HG02678 (cell line): ENCODE data around the gene MTUS2.

Experiments
- ATAC-seq: cut with Tn5 transposase; IDR thresholded peaks from one replicate; pipeline ENCODE4 v1.9.1; 2021; ENCODE audit warnings: mild to moderate bottlenecking, moderate library complexity; ENCODE audit not compliant: unreplicated experiment

MTUS2 gene

DNA sequence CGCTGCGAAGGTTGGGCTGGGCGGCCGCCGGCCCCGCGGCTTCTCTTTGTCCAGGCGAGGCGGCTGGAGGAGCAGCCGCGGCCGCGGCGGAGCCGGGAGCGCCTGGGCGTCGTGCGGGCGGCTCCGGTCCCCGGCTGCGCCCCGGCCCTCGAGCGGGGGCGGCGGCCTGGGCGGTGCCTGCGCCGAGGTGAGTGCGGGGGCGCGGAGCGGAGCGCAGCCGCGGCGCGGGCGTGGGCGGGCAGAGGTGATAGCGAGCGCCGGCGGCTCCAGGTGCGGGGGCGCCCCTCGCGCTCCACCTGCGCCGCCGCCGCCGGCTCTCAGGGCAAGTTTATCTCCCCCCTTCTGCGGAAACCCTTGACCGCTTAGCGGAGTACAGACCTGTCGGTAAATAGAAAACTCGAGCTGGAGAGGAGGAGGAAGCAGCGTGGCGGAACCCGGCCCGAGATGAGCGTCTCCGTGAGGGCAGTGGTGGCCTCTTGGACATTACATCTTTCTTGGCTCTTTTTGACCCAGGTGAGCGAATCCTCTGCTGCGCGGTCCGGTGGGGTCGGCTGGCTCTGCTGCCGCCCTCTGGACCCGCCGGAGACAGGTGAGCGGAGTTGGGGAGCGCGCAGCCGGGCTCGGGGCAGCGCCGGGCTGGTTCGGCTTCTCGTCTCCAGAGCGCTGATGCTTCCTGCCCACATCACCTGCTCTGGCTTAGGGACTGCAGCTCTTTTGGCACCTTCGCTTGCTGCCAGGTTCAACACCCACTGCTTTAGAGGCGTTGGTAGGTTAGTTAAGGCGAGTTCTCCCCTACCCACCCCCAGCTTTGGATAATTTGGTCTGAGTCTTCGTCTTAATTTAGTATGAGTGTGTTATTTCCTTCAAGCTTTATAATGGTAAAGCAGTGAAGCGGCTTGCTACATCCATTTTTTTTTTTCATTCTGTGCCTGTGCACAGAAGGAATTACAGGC, at the start of gene MTUS2:
MTUS2 (plus strand) TSS at position 241 of the 953 bp plus-strand sequence.
- ATAC-seq = peak; percentile 54

DNA sequence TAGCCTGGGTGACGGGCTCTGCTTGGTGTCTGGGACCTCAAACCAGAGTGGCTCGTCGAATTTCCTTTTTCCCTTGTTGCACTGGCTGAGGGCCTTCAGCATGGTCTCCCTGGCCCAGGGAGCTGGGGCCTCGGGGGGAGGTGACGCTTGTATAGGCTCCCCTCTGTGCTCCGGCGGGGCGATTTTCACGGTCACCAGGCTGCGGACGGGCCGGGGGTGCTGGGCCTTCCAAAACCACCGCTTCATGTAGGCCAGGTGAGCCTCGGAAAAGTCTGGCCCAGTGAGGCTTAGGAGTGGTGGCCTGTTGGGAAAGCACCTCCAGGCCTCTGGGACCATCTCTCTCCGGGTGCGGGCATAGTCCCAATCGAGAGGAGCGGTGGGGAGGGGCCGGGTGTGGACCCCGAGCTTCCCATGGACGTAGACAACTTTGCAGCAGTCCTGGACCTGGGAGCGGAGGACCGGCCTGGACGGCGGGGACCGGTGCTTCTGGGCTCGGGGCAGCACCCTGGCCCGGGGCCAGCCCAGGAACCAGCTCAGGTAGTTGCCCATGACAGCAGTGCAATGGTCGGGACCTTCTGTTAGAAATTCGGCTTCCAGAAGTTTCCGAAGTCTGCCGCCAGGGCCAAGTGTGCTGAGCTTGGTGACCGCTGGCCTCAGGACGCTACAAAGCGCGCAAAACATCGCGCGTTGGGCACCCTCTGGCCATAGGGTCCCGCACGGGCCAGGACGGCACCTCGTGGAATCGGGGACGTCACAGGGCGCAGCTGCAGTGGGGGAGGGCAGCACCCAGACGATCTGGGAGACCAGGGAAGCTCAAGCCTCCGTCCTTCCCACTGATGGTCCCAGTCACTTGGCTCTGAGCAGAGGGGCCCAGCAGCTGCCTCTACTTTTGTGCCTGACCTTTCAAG, 41.6 kb upstream of the MTUS2 start:
- no peak for ATAC-seq

- ATAC-seq = no peak
Measured at GRCh38 chr13:28792992-28793391, 27.1 kb upstream of the MTUS2 start.

GRCh38 chr13:28794396-28794795, 25.7 kb upstream of the MTUS2 start:
- no peak for ATAC-seq

GRCh38 chr13:28796938-28797257, 23.2 kb upstream of the MTUS2 start:
- no peak for ATAC-seq

- ATAC-seq = no peak
Measured at GRCh38 chr13:28805193-28805819, 14.8 kb upstream of the MTUS2 start.

GRCh38 chr13:28817204-28817603, 2.9 kb upstream of the MTUS2 start:
- no peak for ATAC-seq

- ATAC-seq = no peak
Measured at GRCh38 chr13:28819046-28819730, 951 bp upstream of the MTUS2 start.

GRCh38 chr13:28819735-28820098, 422 bp upstream of the MTUS2 start:
- ATAC-seq = peak; percentile 63

DNA sequence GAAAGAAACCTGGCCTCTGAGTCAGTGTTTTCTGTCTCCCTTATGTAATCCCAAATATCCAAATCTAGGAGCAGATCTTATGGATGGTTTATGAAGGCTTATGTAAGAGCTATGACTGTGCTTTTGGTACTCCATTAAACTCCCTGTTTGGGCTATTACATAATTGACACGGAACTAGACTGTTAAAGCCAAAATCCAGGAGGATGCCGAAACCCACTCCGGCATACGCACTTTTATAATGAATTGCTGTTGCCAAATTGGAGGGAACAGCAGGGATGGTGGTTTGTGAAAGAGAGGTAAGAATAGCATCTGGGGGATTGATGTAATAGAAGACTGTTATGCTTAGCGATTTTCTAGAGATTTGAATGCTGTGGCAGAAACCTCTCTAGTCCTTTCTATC, 2.0 kb downstream of the MTUS2 start:
- ATAC-seq = no peak

DNA sequence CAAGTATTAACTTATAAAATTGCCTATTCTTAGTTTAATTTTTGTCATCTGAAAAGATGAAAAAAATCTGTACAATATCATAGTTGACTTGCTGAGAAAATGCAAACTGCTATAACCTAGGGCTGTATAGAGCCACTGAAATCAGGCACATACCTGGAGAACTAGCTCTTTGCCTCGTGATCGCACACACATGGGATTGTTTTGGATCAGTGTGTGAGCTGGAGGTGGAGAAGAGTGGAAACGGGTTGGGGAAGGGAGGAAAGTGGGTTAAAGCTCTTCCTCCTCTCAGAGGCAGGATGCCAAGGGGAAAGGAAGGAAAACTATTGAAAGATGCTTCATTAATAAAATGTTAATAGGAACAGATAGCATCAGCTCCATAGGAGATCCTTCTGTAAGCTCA, 2.7 kb downstream of the MTUS2 start:
- ATAC-seq = no peak

DNA sequence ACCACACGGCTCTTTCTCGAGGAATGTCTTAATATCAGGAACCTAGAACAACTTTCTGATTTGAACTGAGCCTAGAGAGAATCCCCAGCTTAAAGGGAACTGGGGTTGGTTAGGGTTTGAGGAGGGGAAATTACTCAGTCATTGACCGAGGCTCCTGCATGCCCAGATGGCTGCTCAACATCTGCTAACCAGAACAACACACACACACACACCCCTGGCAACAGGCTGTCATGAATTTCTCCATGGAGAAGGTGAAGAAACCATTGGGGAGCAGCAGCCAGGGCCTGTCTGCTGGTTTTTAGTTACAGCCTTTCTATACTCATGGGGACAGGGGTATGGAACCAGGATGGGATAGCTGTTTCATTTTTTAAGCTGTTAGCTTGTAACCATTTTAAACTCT, 5.2 kb downstream of the MTUS2 start:
- ATAC-seq = no peak

DNA sequence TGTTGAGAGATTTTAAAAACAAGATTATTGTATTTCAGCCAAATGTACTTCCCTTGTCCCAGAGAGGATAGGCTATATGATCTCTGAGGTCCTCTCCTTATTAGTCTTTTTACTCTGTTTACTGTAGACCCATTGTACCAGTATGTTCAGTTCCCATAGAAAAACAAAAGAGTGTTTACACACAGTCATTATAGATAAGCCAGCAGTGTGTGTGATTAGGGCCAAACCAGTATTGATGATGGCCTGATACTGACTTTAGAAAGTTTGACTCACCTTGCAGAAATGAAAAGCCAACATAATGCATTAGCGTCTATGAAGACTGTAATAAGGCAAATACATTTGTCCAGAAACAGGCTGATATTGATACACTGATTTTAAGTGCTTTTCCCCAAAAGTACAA, 6.2 kb downstream of the MTUS2 start:
- no peak for ATAC-seq

DNA sequence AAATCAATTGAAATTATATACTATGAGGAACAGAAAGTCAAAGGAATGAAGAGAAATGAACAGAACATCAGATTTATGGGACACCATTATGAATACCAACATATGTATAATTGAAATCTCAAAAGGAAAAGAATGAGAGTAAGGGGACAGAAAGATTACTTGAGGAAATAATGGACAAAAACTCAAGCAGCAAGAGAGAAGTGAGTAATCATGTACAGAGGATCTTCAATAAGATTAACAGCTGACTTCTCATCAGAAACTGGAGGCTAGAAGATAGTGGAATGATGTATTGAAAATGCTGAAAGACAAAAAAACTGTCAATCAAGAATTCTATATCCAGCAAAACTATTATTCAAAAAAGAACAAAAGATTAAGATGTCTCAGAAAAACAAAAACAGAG, 10.4 kb downstream of the MTUS2 start:
- no peak for ATAC-seq

DNA sequence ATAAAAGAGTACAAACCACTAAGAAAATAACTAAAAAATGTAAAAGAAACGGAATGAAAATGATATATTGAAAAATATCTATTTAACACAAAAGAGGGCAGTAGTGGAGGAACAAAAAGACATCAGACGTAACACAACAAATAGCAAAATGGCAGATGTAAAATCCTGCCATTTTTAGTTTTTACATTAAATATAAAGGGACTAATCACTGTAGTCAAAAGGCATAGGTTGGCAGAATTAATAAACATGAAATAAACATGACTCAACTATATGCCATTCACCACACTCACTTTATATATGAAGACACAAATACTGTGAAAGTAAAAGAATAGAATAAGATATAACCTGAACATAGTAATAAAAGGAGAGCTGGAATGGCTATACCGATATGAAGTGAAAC, 11.0 kb downstream of the MTUS2 start:
- no peak for ATAC-seq

DNA sequence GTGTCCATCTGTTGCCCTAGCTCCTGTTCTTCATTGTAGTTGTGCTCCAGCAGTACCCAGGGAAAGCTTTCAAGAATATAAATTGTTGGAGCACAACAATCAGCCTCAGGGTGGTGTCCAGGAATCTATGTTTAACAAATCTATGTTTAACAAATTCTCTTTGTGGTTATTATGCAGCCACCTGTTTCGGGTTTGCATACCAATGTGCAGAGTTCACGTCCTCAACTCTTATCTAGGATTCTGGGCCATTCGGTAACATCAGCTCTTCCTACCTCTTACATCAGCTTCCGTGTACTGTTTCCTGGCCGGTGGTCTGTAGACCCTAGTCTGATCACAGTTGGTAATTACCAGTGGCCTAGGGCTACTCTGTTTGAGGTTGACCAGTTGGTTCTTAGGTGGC, 17.0 kb downstream of the MTUS2 start:
- ATAC-seq = no peak

DNA sequence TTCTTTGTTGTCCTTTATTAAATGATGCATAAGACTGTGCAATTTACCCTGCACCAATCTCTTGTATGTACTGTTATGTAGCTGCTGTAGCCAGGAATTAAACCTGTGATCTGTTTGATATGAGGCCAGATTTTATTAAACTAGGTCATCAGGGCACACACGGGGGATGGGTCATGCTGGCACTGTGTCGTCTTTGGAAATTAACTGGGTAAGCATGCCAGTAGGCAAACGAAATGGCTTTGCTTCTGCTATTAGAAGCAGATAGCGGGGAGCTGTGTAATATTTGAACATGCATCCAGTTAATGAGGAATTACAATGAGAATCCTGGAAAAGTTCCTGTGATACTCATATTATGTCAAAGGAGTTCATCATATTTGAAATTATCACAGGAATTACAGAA, 23.5 kb downstream of the MTUS2 start:
- no peak for ATAC-seq

GRCh38 chr13:28849441-28849840, 29.3 kb downstream of the MTUS2 start:
- ATAC-seq = no peak

- ATAC-seq = no peak
Measured at GRCh38 chr13:28850226-28850625, 30.1 kb downstream of the MTUS2 start.

- no peak for ATAC-seq
Measured at GRCh38 chr13:28851422-28851821, 31.3 kb downstream of the MTUS2 start.

- no peak for ATAC-seq
Measured at GRCh38 chr13:28854657-28855056, 34.5 kb downstream of the MTUS2 start.
